Activated effector memory CD4-positive, alpha-beta T cell treated with anti-CD3 and anti-CD28 coated beads, Interleukin-2, amount 50 U/mL, for 16 hours (primary cell): ENCODE results near the gene MX1.
"Not testable (repeated sequence)": the region's sequence is repeated elsewhere in the genome, so short reads cannot be mapped to it uniquely, and the experiment has no call there.

Experiments
- DNase-seq: peaks from one replicate; pipeline ENCODE4 v3.0.0-alpha.2; 2020

MX1 gene

GRCh38 chr21:41407541-41408460 lies 18.2 kb upstream of the MX1 start:
- DNase-seq: no peak

DNA sequence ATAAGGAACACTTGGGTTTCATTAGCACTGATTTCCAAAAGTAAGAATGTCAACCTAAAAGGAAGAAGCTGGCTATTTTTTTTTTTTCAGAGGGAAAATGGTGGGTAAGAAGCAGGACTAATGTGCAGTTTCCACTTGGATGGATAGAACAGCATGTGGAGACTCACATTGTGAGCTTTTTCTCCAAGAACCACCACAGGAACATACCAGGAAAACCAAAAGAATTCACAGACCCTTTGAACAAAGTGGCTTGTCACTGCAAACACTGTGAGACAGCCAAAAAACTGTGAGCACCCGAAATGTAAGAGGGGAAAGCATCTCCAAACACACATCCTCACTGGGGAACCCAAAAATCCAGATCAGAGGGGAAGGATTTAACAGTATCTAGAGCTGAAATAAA lies 15.7 kb upstream of the MX1 start:
- no peak for DNase-seq

GRCh38 chr21:41410767-41411448 lies 15.1 kb upstream of the MX1 start:
- no peak for DNase-seq

GRCh38 chr21:41411449-41412089 lies 14.5 kb upstream of the MX1 start:
- DNase-seq: no peak

DNA sequence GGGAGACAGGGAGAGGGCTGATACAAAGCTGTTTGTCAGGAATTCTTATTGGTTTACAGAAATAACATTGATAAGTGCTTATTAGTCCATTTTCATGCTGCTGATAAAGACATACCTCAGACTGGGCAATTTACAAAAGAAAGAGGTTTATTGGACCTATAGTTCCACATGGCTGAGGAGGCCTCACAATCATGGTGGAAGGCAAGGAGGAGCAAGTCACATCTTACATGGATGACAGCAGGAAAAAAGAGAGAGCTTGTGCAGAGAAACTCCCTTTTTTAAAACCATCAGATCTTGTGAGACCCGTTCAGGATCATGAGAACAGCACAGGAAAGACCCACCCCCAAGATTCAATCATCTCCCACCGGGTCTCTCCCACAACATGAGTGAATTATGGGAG lies 8.5 kb upstream of the MX1 start:
- DNase-seq: not testable (repeated sequence)

GRCh38 chr21:41418393-41418792 lies 7.6 kb upstream of the MX1 start:
- no peak for DNase-seq

- no peak for DNase-seq
These were observed 6.9 kb upstream of the MX1 start for GRCh38 chr21:41418956-41419680.

DNA sequence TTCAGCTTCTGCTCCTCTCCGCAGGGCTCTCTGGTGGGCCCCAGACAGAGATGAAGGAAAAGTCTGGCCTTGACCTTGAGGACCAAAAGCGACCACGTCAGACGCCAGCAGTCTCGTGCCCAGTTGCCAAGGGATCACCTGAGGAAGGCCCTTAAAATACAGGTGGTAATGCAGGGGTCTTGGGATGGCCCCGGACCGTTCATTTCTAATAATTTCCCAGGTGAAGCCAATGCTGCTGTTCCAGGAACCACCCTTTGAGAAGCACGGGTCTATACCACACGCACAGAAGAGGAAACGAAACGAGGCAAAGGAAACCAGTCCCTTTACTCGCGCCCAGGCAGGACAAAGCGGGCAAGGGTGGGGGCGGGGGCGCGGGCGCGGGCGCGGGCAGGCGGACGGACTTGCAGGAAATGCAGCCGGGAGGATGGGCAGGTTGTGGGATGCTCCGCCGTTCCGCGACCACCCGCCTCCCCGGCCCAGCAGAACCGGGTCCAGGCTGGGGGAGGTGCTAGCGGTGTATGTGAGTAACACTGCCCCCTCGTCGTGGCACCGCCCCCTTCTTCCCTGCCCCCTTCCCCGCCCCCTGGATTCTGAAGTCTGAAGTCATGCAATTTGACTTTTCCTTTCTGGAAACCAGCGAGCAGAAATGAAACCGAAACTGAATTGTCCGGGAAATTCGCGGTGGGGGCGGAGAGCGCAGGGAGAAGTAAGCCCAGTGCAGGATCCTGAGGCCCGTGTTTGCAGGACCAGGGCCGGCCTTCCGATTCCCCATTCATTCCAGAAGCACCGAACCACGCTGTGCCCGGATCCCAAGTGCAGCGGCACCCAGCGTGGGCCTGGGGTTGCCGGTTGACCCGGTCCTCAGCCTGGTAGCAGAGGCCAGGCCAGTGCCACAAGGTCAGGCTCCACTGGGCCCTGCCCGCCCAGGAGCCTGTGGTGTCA lies 5.8 kb upstream of the MX1 start:
- peak; percentile 82 for DNase-seq

- not testable (repeated sequence) for DNase-seq
These were observed 5.0 kb upstream of the MX1 start for GRCh38 chr21:41420998-41421397.

DNA sequence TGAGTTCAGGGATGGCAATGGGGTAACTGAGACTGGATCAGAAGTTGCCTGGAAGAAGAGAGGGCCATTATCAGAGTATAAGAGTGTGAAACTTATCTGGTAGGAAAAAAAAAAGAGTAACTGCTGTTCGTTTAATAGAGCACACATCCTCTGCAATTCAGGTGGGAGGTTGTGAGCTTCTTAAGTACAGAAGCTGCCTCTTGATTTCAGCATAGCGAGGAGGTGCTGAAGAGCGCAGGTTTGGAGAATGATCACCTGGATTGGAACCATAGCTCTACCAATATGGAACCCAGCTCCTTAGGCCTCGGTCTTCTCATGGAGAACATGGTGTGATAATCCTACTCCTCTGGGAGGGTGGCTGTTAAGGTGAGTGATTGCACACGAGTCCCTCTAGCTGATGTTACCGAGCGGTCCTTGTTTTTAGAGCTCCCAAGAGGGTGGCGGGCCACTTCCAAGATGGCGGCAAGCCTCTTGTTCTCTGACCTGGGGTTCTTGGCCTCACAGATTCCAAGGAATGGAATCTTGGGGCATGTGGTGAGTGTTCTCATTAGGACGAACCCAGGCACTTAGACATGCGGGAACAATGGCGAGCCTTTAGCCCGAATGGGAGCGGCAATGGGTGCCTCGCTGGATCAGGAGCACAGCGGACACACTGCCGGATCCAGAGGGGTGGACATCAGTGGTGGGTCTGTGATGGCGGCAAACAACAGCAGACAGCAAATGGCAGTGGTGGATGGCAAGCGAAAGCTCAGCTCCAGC lies 3.3 kb upstream of the MX1 start:
- no peak for DNase-seq

DNA sequence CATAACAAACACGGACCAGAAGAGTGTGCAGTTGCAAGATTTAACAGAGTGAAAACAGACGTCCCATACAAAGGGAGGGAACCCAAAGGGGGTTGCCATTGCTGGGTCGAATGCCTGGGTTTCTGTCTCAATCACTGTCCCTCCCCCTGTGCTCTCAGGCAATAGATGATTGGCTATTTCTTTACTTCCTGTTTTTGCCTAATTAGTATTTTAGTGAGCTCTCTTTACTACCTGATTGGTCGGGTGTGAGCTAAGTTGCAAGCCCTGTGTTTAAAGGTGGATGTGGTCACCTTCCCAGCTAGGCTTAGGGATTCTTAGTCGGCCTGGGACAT lies 2.8 kb upstream of the MX1 start:
- DNase-seq: not testable (repeated sequence)

DNA sequence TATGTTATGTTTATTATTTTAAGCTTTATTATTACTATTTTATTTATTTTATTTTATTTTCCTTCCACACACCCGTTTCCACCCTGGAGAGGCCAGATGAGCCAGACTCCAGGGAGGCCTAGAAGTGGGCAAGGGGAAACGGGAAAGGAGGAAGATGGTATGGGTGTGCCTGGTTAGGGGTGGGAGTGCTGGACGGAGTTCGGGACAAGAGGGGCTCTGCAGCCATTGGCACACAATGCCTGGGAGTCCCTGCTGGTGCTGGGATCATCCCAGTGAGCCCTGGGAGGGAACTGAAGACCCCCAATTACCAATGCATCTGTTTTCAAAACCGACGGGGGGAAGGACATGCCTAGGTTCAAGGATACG lies 468 bp upstream of the MX1 start:
- no peak for DNase-seq

GRCh38 chr21:41426676-41427404 lies 801 bp downstream of the MX1 start:
- peak; percentile 63 for DNase-seq

DNA sequence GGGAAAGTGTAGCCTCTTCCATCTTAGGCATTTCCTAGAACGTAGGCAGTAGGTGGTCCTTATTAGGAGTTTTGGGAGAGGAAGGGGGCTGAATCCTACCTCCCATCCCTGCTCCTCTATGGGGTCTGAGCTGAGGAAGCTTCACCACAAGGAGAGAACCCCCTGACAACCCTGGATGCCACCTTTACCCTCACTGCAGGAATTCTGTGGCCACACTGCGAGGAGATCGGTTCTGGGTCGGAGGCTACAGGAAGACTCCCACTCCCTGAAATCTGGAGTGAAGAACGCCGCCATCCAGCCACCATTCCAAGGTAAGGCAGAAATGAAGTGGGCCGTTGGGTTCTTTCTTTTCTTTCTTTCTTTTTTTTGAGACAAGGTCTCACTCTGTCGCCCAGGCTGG lies 1.5 kb downstream of the MX1 start:
- DNase-seq: peak; percentile 54

- DNase-seq: peak; percentile 37
These were observed 2.3 kb downstream of the MX1 start for GRCh38 chr21:41428311-41428710.

DNA sequence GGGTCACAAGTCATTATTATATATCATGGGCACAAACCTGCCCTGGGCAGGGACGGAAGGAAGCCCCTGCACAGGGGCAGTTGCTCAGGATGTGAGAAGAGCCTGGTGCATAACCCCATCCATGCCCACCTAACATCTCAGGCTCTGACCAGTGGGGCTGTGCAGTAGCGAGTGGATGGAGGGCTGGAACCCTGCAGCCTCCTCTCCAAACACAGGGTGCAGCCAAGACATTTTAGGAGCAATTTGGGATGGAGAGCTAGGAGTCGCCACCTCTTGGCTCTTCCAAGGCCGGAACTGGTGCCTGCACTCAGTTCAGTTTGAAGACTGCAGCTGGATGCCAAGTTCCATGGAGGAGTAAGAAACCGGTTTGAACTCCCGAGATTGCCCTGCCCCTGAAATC lies 2.8 kb downstream of the MX1 start:
- peak; percentile 45 for DNase-seq

DNA sequence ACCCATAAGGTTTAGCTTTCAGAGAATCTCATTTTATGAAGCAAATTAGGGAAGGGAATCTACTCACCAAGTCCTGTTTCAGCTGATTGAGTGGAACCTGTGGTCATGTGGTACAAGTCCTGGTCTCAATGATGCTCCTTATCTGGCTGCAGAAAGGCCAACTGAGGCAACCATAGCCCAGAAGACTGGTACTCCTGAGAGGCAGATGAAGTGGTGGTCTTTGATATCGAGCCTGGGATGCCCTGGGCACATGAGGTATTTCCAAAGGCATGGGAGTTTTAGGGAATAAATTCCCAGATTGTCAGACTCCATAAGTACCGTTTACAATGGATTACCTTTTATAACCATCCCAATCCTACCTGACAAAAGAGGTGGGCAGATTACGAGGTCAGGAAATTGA lies 3.3 kb downstream of the MX1 start:
- no peak for DNase-seq

DNA sequence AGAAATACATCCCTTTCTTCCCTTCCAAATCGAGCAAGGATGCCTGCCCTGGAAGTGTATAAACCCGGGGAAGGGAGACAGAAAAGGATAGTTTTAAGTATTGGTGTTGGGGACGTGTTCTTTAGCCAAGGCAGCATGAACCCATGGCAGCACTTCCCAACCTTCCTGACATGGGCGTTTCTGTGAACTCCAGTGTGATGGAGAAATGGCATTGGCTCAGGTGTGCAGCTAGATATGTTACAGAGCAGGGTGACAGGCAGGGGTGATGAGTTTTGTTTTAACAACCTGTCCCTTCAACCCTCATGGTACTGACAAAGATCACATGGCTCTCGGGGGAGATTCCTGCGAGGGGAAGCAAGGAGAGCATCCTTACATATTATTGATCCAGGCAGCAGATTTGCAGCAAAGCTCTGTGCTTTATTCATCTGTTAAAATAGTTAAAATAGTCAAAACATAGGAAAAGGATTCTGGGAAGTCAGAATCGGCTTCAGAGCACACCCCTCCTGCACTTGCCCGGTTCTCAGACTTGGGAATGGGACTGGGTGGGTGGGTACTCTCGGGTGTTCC lies 4.0 kb downstream of the MX1 start:
- DNase-seq: no peak

GRCh38 chr21:41431788-41432548 lies 5.9 kb downstream of the MX1 start:
- peak; percentile 54 for DNase-seq
